GM20431 (cell line): Measurements from ENCODE around the gene LMOD3.

Experiments
- in situ Hi-C: fragments of 300-500 bp; cut with MseI, MboI; formaldehyde crosslinking; loops from one replicate; pipeline ENCODE4 v1.15.0; 2020; ENCODE audit warnings: low sequenced_read_pairs; ENCODE audit not compliant: unreplicated experiment

LMOD3 gene

GRCh38 chr3:69128509-69128908 is 6.1 kb upstream of the LMOD3 start:
- in situ Hi-C loops = no loop called here

- in situ Hi-C loops = no loop called here
These were observed 4.6 kb upstream of the LMOD3 start for GRCh38 chr3:69126999-69127398.

DNA sequence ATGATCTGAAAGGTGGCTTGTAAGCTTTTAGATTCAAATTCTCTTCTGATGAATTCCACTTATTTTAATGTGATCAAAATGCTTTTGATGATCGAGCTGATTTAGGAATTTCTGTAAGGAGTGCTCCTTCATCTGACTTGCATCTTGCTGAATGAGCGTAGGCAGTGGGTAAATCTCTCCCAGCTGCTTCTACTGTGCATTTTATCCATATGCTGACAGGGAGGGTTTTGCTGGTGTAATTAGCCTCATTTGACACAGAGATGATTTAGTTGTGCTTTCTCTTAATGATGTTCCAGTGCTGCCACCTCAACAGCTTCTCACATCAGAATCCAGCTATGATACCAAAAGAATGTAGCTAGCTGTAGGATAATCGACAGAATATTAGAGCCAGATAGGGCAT is 3.8 kb upstream of the LMOD3 start:
- in situ Hi-C loops = no loop called here

- in situ Hi-C loops = no loop called here
These were observed 445 bp downstream of the LMOD3 start for GRCh38 chr3:69121950-69122349.

- in situ Hi-C loops = no loop called here
These were observed 882 bp downstream of the LMOD3 start for GRCh38 chr3:69121513-69121912.

GRCh38 chr3:69120879-69121464 is 1.4 kb downstream of the LMOD3 start:
- in situ Hi-C loops = no loop called here

DNA sequence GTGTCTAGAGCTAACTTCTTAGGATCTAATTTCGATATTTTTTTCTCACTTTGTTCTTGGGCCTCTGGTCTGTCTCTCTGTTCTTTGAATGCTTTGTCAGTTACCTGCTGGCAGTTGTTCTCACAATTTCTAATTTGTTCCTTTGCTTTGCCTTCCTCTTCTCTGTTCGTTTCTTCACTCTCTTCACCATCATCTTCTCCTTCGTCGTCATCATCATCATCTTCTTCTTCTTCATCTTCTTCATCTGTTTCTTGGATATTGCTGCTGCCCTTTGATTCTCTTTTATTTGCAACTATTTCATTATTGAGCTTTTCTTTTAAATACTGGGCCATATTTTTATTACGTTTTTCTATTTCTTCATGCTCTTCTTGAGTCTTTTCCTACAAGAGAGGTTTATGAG is 2.7 kb downstream of the LMOD3 start:
- in situ Hi-C loops = no loop called here

- in situ Hi-C loops = no loop called here
These were observed 3.3 kb downstream of the LMOD3 start for GRCh38 chr3:69119138-69119537.

- in situ Hi-C loops = no loop called here
These were observed 3.8 kb downstream of the LMOD3 start for GRCh38 chr3:69118555-69118954.

GRCh38 chr3:69116897-69117296 is 5.5 kb downstream of the LMOD3 start:
- in situ Hi-C loops = no loop called here

GRCh38 chr3:69116162-69116561 is 6.2 kb downstream of the LMOD3 start:
- in situ Hi-C loops = no loop called here

GRCh38 chr3:69115731-69116130 is 6.7 kb downstream of the LMOD3 start:
- in situ Hi-C loops = no loop called here

- in situ Hi-C loops = no loop called here
These were observed 8.9 kb downstream of the LMOD3 start for GRCh38 chr3:69113536-69113935.

DNA sequence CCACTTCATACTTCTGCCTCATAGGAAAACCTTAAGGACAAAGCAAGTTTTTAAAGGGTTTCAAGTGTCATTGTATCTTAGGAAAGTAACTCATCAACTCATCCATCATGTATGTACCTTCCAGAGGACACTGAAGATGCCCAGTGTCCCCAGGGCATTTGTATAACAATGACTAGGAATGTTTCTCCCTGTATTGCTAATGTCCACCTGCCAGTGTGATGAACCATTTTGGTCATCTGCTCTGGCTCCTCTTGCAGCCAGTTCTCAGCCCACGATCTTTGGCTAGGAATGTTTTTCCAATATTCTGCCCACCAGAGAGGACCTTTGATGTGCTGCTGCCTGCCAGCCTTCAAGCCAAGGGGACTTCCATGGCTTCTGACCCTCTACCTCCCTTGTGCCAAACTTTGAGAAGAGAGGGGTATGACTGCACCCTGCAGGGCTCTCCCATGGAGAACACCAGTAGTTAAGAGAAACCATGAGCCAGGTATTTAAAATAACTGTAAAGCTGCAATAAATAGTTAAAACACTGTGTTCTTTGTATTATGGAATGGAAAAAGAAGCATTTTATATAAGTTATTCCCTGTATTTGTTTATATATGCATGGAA is 11.4 kb downstream of the LMOD3 start:
- in situ Hi-C loops = no loop called here

DNA sequence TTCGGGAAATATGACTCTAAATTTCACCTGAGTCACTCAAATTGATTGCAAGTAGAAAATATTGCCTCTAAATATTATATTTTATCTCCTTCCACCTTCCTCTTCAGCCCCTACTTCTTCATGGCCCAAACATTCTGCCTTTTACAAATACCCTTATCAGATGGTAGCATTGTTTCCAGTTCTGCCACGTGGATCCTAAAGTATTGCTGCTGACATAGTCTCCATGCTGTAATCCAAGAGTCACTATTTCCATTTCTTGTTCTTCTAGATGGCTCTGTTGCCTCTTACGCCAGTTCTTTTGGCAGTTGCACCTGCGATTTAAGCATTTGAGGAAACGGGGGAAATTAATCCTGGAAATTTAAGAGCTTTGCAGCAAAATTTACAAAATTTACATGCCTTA is 13.6 kb downstream of the LMOD3 start:
- in situ Hi-C loops = no loop called here

DNA sequence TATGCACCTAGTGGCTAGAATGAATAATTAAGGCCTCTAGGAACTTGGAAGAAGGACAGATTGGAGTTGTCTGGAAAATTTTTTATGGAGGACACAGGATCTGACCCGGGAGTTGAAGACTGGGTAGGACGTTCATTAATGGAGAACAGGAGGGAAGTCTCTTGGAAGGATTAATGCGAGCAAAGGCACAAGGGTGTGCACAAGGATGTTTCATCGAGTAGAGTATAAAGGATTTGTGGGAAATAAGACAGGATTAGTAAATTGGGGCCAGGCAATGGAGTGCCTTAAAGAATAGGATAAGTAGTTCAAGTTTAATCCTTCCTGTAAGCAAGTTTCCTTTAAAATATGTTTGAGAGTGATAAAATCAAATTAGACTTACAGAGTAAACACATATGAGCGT is 14.6 kb downstream of the LMOD3 start:
- in situ Hi-C loops = no loop called here

DNA sequence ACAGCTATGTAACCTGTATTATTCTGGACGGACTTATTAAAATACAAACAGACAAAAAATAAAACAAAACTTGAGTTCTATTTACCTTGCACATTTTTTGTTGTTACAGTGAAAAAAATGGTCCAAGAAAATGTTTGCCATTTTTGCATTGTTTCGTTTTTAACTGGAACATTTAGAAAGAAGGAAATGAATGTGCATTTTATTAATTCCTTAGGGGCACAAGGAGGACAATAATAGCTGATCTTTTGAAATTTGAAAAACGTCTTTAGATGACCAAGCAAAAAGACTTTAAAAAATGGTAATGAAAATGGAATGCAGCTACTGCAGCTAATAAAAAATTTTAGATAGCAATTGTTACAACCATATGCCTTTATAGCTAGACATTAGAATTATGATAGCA is 17.1 kb downstream of the LMOD3 start:
- in situ Hi-C loops = no loop called here

- in situ Hi-C loops = no loop called here
These were observed 17.8 kb downstream of the LMOD3 start for GRCh38 chr3:69104586-69104985.

GRCh38 chr3:69103123-69103522 is 19.3 kb downstream of the LMOD3 start:
- in situ Hi-C loops = no loop called here

GRCh38 chr3:69102384-69102783 is 20.0 kb downstream of the LMOD3 start:
- in situ Hi-C loops = no loop called here

DNA sequence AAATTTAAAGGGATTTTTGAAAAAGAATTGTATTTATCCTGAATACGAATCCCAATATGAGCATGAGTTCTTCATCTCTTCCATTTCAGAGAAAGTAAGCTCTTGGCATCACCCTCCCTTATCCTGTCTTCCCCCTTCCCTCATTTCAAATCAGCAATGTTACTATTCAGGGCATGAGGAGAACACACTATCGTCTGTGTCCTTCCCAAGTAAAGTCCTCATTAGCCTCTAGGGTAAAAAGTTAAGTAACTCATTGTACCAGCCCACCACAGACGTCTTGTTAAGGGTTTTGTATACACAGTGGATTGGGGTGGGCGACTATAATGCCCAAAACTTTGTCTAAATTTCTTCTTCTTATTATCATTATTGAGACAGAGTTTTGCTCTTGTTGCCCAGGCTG is 22.8 kb downstream of the LMOD3 start:
- in situ Hi-C loops = no loop called here

- in situ Hi-C loops = no loop called here
These were observed 24.8 kb downstream of the LMOD3 start for GRCh38 chr3:69097407-69098086.
